Midbrain (tissue), 1 donor: ENCODE data around the gene HAGH.

Experiments used
- DNase-seq: peaks from one replicate; lab custom pipeline; 2025; lab: John Stamatoyannopoulos, UW

The HAGH gene

DNA sequence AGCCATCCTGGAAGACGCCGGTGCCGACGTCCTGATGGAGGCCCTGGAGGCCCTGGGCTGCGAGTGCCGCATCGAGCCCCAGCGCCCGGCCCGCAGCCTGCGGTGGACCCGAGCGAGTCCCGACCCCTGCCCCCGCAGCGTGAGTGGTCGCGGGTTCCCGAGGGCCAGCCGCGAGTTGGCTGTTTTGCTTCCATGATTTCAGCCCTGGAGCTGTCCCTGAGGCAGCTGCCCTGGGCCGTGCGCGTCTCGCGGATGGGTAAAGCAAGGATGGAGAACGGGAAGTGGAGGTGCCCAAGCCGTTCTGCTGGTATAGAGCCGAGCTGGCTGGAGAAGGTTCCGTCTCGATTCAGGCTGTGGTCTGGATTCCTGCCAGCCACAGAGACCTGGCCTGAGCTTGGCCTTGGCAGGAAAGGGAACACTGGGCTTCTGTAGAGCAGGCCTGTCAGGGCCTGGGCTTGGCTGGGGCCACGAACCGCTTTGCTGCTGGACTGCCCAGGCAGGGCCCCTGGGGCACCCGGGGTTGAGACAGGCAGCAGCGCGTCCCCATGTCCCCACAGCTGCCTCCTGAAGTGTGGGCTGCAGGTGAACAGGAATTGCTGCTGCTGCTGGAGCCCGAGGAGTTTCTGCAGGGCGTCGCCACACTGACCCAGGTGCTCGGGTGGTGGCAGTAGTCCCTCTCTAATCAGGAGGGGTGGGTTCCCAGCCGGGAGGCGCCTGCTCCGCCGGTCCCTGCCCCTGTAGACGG, 52.8 kb downstream of the HAGH start:
- DNase-seq: no peak

DNA sequence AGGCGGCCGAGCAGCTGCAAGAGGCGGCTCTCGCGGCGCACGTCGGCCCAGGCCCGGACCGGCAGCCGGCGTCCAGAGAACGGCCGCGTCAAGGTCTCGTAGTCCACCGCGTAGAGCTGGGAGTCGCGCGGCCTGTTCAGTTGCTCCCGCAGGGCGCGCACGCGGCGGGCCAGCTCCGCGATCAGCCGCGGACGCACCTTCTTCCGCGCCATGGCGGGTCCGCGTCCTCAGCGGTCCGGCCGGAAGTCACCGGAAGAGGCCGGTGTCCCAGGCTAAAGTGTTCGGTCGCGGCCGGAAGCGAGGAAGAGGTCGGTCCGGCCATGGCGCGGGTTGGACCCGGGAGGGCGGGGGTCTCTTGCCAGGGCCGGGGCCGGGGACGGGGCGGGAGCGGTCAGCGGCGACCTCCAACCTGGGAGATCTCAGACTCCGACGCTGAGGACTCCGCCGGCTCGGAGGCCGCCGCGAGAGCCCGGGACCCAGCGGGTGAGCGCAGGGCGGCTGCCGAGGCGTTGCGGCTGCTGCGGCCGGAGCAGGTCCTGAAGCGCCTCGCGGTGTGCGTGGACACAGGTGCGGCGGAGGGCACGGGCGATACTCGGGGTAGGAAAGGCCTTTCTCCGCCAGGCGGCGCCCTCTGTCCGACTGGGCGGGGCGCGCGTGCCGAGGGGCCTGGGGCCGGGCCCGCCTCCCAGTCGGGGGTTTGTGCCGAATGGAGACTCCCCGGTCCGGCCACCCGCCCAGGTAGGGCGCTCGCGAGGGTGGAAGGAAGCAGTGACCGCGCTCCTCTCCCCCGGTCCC, 53.5 kb downstream of the HAGH start, which contains the start of gene MRPS34:
Gene MRPS34, minus strand, starts transcription at position 227 of the 795 bp plus-strand sequence. Its CDS starts 15 bp downstream, at position 212.
- DNase-seq: peak; percentile 89

DNA sequence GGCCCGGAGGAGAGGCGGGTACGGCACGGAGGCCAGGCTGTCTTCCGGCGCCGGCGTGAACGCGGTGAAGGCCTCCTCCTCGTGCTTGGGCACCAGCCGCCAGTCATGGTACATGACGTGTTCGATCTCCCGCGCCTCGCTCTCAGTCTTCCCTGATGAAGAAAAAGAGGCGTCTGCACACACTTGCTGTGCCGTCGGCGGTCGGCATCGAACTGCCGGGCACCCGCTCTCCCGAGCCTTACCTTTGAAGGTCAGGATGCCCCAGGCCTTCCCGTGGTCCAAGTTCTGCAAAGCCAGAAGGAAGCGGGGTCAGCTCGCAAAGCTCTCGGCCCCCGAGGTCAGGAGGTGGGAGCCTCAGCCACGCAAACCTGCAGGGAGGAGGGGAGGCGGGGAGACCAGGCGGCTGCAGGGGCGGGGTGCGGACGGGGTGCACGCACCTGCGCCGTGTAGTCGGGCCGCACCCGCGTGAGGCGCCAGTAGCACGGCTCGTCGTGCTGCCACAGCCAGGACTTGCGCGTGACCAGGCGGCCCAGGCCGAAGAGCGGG, 54.2 kb downstream of the HAGH start, which contains the start of gene EME2:
Gene EME2, plus strand, starts transcription at position 449 of the 546 bp plus-strand sequence. CDS start 418 bp downstream, outside the sequence.
- no peak for DNase-seq

DNA sequence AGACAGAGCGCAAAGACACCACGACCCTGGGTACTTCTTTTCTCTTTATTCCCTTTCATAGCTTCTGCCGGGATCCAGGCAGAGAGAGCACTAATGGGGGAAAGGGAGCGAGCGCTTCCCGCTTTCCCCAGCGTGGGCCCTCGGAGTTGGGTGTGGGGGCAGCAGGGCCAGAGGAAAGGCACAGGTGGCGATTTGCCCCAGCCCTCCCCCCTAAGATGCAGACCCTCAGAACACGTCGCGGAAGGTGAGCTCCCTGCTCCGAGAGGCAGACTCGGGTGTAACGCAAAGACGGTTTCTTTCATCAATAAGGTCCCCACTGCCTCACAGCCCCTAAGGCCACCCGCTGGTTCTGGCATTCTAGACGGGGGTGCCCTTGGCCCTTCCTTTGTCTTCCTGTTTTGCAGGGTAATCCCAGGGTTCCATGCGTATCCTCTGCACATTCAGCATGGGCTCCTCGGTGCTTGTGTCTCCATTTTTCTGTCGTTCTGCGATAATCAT, 54.7 kb downstream of the HAGH start:
- DNase-seq: no peak

DNA sequence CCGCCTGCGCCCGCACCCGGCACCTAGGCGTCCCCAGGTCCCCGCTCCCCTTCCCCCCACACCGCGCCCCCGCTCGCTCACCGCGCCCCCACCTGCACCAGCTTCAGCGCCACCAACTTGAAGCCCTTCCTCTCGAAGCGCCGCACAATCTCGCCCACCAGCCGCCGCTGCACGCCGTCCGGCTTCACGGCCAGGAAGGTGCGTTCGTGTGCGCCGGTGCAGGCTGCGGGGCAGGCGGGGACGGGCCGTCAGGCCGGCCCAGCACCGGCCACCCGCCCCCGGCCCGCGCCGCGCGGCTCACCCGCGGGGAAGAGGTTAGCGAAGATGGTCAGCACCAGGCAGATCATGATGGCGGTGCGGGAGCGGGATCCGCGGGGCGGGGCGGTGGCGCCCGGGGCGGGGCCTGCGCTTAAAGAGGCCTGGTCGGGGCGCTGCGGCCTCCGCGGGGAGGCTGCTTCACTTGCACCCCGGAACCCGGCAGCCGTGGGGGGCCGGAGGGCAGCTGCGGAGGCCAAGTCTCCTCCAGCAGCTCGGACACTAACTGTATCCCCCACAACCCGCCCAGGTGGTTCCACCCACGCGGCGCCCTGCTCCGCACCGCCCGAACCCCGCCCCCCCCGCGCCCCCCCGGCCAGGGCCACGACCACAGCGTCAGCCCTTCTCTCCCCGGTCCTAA, 55.3 kb downstream of the HAGH start, which contains the start of gene NME3:
Gene NME3, minus strand, starts transcription at position 356 of the 676 bp plus-strand sequence. Its CDS starts 9 bp downstream, at position 347.
- peak; percentile 55 for DNase-seq

DNA sequence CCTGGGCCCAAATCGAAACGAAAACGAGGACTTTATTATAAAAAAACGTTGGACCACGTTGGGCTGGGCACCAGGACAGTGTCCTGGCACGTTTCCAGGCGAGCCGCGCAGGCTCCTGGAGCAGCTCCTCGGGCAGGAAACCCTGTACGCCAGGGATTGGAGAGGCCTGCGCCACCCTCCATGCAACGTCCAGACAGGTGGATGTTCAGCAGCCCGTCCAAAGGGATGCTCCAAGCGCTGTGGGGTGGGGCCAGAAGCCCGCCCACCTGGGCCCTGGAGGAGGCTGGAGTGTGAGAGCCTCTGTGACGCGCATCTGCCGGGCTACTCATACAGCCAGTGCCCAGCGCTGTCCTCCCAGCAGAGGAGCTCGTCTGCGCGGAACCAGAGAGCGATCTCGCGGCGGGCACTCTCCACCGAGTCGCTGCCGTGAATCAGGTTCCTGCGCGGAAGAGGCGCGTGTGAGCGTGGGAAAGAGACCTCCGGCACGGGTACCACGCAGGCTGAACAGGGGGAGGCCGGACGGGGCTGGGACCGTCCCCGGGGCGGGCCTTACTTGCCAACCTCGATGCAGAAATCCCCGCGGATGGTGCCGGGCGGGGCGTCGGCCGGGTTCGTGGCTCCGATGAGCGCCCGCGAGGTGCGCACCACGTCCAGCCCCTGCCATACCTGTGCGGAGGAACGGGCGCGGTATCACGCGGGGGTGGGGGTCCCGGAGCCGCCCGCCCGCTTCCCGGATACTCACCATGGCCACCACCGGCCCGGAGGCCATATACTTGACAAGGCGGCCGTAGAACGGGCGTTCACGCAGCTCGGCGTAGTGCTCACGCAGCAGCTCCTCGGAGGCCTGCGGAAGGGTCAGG, 56.1 kb downstream of the HAGH start:
- DNase-seq: peak; percentile 31

DNA sequence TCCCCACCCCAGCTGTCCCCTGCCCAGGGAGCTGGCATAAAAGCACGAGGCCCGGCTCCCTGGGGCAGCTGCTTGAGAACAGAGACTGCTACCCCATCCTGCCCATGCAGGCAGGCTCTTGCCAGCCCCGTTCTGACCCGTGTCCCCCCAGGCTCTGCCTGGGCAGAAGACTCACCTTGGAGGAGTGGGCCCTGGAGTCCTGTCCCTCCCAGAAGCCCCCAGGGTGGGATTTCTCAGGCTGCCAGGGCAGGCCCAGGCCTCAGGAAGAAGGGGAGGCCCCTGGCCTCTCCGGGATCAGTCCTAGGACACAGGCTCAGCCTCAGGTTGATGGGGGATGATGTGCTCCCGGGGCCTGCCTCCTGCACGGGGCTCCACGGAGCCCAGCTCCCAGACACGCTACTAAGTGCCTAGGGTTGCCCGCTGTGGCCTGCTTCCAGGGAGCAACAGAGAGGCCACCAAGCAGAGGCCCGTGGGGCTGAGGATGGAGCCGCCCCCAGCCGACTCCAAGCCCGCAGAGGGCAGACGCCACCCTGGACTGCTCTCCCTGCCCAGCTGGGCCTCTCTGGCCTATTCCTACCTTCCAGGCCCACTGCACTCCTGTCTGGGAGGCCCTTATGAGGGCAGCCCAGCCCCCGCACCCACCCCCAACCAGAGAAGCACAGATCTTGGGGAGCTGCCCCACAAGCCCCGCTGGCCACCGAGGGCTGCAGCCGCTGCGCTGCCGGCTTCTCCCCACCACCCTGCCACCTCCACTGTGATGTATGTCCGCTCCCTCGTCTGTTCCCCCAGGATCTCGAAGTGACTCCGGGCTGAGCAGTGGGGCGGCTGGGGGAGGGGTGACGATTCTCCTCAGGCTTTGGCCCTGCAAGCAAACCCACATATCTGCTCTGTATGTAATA, 57.0 kb downstream of the HAGH start:
- DNase-seq: no peak

DNA sequence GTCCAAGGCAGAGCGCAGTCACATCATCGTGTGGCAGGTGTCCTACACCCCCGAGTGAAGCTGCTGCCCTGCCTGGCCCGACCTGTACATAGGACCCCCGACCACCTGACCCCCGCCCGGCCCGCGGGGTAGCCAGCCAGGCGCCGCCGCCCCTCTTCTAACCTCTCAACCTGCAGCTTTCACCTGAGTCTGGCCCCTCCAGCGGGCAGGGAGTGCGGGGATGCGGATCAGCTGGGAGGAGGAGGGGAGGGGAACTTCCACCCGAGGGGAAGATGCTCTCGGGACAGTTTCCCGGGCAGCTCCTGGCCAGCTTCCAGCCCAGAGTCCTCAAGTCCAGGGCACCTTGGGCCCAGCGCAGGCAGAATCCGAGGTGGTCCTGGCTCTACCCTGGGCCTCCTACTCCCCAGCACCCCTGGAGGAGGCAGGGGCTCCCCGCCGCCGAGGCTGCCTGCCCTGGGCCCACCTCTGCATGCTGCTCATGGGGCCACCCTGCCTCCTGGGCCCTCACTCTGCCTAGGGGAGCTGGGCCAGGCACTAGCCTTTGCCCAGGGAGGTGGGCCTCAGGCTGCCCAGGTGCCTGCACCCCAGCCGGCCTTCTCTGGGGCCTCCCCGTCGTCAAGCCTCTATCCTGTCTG, 57.7 kb downstream of the HAGH start:
- no peak for DNase-seq

DNA sequence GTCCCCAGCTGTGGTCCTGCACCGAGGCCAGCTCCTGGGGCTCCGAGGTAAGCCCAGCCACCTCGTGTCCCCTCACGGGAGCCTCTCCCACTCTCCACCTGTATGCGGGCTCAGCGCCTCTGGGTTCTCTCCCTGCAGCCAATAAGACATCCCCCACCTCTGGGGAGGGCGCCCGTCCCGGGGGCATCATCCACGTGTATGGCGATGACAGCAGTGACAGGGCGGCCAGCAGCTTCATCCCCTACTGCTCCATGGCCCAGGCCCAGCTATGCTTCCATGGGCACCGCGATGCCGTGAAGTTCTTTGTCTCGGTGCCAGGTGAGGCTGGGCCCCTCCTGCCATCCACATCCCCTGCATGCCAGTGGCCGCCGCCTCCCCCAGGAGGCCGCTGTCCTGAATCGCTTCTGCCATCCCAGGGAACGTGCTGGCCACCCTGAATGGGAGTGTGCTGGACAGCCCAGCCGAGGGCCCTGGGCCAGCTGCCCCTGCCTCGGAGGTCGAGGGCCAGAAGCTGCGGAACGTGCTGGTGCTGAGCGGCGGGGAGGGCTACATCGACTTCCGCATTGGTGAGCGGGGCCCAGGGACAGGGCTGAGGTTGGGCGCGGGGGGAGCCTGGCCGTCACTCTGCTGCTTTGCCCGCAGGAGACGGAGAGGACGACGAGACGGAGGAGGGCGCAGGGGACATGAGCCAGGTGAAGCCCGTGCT, 58.4 kb downstream of the HAGH start:
- no peak for DNase-seq

DNA sequence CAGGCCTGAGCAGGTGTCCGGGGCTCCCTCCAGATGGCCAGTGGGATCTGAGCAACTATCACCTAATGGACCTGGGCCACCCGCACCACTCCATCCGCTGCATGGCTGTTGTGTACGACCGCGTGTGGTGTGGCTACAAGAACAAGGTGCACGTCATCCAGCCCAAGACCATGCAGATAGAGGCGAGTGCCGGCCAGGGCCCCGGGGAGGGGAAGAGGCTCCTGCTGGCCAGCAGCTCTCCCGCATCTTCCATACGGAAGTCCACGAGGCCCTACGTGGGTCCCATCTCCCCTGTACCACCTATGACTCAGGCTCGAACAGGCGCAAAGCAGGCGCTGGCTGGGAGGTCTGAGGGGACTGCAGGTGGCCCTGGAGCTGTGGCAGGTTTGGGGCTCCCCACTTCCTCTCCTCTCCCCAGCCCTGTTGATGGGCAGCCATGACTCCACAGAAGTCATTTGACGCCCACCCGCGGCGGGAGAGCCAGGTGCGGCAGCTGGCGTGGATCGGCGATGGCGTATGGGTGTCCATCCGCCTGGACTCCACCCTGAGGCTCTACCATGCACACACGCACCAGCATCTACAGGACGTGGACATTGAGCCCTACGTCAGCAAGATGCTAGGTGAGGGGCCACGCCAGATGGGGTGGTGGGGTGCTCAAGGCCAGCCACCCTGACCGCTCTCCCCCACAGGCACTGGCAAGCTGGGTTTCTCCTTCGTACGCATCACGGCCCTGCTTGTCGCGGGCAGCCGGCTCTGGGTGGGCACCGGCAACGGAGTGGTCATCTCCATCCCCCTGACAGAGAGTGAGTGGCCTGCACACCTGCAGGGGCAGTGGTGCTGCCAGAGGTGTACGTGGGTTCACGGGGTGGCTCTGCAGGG, 59.3 kb downstream of the HAGH start:
- DNase-seq: no peak

DNA sequence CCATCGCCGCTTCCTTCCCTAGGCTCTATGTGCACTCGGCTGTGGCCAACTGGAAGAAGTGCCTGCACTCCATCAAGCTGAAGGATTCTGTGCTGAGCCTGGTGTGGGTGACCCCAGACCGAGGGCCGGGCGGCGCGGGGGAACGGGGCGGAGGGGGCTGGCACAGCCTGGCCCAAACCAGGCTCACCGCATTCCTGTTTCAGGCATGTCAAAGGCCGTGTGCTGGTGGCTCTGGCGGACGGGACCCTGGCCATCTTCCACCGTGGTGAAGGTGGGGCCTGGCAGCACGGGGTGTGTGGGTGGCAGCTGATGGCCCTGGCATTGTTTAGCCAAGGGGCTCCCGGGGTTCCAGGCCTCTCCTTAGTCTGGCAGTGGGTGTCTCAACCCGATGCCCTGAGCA, 59.9 kb downstream of the HAGH start:
- DNase-seq: no peak

DNA sequence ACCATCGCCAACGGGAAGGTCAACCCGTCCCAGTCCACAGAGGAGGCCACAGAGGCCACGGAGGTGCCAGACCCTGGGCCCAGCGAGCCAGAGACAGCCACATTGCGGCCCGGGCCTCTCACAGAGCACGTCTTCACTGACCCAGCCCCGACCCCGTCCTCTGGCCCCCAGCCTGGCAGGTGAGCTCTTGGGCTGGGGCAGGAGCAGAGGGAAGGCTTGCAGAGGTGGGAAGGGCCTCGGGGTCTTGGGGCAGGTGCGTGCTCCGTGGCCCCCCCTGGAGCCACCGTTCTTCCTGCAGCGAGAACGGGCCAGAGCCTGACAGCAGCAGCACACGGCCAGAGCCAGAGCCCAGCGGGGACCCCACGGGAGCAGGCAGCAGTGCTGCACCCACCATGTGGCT, 60.4 kb downstream of the HAGH start:
- DNase-seq: no peak

DNA sequence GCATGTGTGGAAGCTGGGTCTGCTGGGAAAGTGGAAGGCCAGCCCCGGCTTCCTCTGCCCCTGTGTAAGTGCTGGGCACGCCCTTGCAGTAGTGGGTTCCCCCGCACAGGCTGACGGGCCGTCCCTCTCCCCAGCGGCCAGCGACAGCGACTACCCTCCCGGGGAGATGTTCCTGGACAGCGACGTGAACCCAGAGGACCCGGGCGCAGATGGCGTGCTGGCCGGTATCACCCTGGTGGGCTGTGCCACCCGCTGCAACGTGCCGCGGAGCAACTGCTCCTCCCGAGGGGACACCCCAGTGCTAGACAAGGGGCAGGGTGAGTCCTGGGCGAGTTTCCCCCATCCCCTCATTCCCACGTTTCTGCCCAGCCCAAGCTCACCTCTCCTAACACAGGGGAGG, 60.8 kb downstream of the HAGH start:
- DNase-seq: no peak

DNA sequence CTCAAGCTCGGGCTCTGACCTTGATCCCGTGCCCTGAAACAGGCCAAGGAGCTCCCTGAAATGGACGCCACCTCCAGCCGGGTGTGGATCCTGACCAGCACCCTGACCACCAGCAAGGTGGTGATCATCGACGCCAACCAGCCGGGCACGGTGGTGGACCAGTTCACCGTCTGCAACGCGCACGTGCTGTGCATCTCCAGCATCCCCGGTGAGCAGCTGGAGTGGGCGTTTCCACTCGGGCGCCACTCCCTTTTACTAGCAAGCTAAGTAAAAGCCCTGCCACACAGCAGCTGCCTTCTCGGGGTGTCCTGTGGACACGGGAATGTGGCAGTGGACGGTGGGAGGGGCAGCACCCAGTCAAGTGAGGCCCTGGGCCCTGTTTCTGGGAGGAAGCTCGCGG, 61.7 kb downstream of the HAGH start:
- DNase-seq: no peak

DNA sequence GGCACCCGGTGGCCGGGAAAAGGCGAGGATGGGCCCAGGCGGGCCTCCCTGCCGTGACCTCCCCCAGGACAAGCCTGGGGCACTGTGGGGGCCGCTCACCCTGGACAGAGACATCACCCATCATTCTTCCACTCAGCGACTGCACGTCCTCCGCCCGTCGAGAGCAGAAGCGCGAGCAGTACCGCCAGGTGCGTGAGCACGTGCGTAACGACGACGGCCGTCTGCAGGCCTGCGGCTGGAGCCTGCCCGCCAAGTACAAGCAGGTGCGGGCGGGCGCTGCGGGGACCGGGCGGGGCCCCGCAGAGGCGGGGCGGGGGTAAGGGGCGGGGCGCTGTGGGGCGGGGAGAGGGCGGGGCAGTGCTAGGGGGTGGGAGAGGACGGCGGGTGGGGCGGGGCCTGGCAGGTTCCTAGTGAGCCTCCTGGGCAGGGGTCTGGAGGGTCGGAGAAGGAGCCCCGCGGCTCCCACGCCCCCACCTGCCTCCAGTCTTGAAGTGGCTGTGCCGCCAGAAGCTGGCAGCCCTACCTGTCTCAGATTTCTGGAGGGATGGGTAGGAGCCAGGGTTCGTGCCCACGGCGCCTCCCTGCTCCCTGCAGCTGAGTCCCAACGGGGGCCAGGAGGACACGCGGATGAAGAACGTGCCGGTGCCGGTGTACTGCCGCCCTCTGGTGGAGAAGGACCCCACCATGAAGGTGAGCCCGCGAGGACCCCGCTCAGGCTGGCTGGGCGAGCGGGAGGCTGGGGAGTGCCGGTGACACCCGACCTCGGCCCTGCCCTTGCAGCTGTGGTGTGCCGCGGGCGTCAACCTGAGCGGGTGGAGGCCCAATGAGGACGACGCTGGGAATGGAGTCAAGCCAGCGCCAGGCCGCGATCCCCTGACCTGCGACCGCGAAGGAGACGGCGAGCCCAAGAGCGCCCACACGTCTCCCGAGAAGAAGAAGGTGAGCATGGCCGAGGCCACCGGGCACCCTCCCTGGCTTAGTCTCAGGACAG, 62.8 kb downstream of the HAGH start:
- peak; percentile 6 for DNase-seq

DNA sequence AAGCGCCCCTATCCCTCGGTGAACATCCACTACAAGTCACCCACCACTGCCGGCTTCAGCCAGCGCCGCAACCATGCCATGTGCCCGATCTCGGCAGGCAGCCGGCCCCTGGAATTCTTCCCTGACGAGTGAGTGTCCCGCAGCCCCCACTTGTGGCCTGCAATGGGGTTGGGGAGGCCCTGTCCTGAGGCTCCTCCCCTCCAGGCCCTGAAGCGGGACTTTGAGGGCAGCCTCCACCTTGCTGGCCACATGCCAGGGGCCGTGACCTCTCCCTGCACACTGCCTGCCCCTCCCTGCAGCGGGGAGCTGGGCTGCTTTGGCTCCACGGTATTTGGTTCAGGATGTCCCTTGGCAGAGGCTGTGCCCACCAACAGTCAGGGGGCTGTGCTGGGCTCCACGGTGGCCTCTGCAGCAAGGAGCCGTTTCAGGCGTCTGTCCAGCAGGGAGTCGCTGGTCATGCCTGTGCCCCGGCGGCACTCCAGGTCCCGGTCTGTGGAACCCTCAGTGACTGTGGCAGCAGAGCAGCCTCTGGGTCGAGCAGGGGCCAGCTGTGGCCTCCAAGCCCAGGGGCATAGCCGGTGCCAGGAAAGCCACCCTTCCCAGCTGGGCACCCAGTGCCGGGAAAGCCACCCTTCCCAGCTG, 63.6 kb downstream of the HAGH start:
- peak; percentile 13 for DNase-seq
